Endothelial cell of umbilical vein (primary cell): ENCODE measurements around the gene SPAG16. TPM values are rescaled to one million over a fixed set of nuclear protein-coding genes. Genes with fewer than 3 reads are reported as not detected.

ENCODE experiments used
- BruUV-seq: library from RNA; stranded (reverse); fragments of 400-500 nt; replicated peaks from 2 replicates; lab custom pipeline; 2021; lab: Mats Ljungman, UMichigan
- CTCF ChIA-PET: fragments of 300-600, 350-600 bp; sonication (Branson Sonifier 250); formaldehyde crosslinking; loops from one replicate; lab custom pipeline; 2021; ENCODE audit warnings: antibody characterized with exemption, inconsistent platforms; lab: Charles Lee
- POLR2A ChIA-PET: fragments of 300-600, 350-600 bp; sonication (Branson Sonifier 250); formaldehyde crosslinking; loops from one replicate; lab custom pipeline; 2021; ENCODE audit warnings: antibody characterized with exemption, inconsistent platforms; lab: Charles Lee
- DNase-seq: peaks from one replicate; pipeline ENCODE4 v3.0.0-alpha.2; 2011; ENCODE audit warnings: low read depth, low spot score
- FAIRE-seq: peaks from 2 replicates; lab custom pipeline; 2011; peaks lifted over from hg19 to GRCh38; lab: Jason Lieb, UNC
- H2AFZ ChIP-seq: 2 replicates; pipeline ENCODE4 v1.6.0; 2012; ENCODE audit warnings: low read depth, low read length, control low read depth, inconsistent platforms
- H3K27ac ChIP-seq: 2 replicates; pipeline ENCODE4 v1.5.1; 2011; ENCODE audit warnings: low read depth, mild to moderate bottlenecking, control low read depth, low read length, moderate library complexity; ENCODE audit not compliant: insufficient read depth
- H3K27me3 ChIP-seq, 2 experiments: 2 replicates each; pipeline versions ENCODE4 v1.6.0 to v1.6.1; 2011; ENCODE audit warnings: low read length in 2 of 2, mixed read lengths in 1 of 2; ENCODE audit not compliant: control insufficient read depth in 2 of 2, insufficient read depth in 2 of 2
- H3K36me3 ChIP-seq, 2 experiments: 2 replicates in 1 of 2; 3 replicates in 1 of 2; pipeline ENCODE4 v1.5.1; 2011; ENCODE audit warnings: low read length in 2 of 2, mild to moderate bottlenecking in 1 of 2, moderate library complexity in 1 of 2; ENCODE audit not compliant: control insufficient read depth in 2 of 2, insufficient read depth in 2 of 2; ENCODE audit errors: extremely low read depth in 1 of 2
- H3K4me1 ChIP-seq: 3 replicates; pipeline ENCODE4 v1.5.1; 2011; ENCODE audit warnings: mild to moderate bottlenecking, low read length; ENCODE audit not compliant: control insufficient read depth, insufficient read depth; ENCODE audit errors: extremely low read depth
- H3K4me2 ChIP-seq: 2 replicates; pipeline ENCODE4 v1.6.1; 2011; ENCODE audit warnings: low read length, control low read depth, mixed read lengths; ENCODE audit not compliant: insufficient read depth
- H3K4me3 ChIP-seq, 3 experiments: fragments of 200-600 bp in 1 of 3; sonication (generic), shearing (Covaris generic) in 1 of 3; replicated peaks in 1 of 3; 2 replicates each; pipeline ENCODE4 v1.5.1; 2011 to 2016; ENCODE audit warnings: control low read depth in 3 of 3, low read length in 3 of 3, mild to moderate bottlenecking in 2 of 3, inconsistent platforms in 1 of 3, low read depth in 1 of 3, moderate library complexity in 1 of 3; ENCODE audit not compliant: insufficient read depth in 1 of 3
- H3K79me2 ChIP-seq: 2 replicates; pipeline ENCODE4 v1.6.0; 2012; ENCODE audit warnings: low read length, inconsistent platforms; ENCODE audit not compliant: control insufficient read depth, insufficient read depth
- H3K9ac ChIP-seq: replicated peaks from 2 replicates; pipeline ENCODE3; 2011; ENCODE audit warnings: low read length, control low read depth; ENCODE audit not compliant: insufficient read depth; ENCODE audit errors: extremely low read depth
- H3K9me1 ChIP-seq: replicated peaks from 3 replicates; pipeline ENCODE4 v1.6.0; 2011; ENCODE audit warnings: mild to moderate bottlenecking, low read length; ENCODE audit not compliant: control insufficient read depth, insufficient read depth; ENCODE audit errors: extremely low read depth
- H3K9me3 ChIP-seq: replicated peaks from 2 replicates; pipeline ENCODE4 v1.5.1; 2012; ENCODE audit warnings: low read length, inconsistent platforms; ENCODE audit not compliant: control insufficient read depth, insufficient read depth
- H4K20me1 ChIP-seq: replicated peaks from 2 replicates; pipeline ENCODE3; 2011; ENCODE audit warnings: mild to moderate bottlenecking, low read length; ENCODE audit not compliant: control insufficient read depth, insufficient read depth; ENCODE audit errors: extremely low read depth
- EZH2 ChIP-seq: IDR thresholded peaks from 2 replicates; pipeline ENCODE4 v1.6.1; 2012; ENCODE audit warnings: borderline replicate concordance, low read depth, mild to moderate bottlenecking, moderate library complexity, low read length, inconsistent platforms; ENCODE audit not compliant: severe bottlenecking
- FOS ChIP-seq: IDR thresholded peaks from 2 replicates; pipeline ENCODE4 v1.6.1; 2011; ENCODE audit warnings: mild to moderate bottlenecking, low read length, moderate library complexity, borderline replicate concordance; ENCODE audit not compliant: insufficient read depth
- GATA2 ChIP-seq: IDR thresholded peaks from 2 replicates; pipeline ENCODE4 v1.7.0; 2011; ENCODE audit warnings: low read depth, mild to moderate bottlenecking, moderate library complexity, mixed read lengths, low read length; ENCODE audit not compliant: insufficient read length, insufficient read depth
- JUN ChIP-seq: IDR thresholded peaks from 2 replicates; pipeline ENCODE4 v1.6.1; 2011; ENCODE audit warnings: borderline replicate concordance, low read depth; ENCODE audit not compliant: insufficient read length, insufficient read depth
- MYC ChIP-seq: IDR thresholded peaks from one replicate; pipeline ENCODE4 v1.6.1; 2011; ENCODE audit warnings: mild to moderate bottlenecking, low read depth, low read length
- POLR2A ChIP-seq: IDR thresholded peaks from 2 replicates; pipeline ENCODE4 v1.6.1; 2012; ENCODE audit warnings: low read depth, mild to moderate bottlenecking, control low read depth, low read length
- POLR2AphosphoS5 ChIP-seq: IDR thresholded peaks from 2 replicates; pipeline ENCODE4 v1.6.1; 2012; ENCODE audit warnings: low read depth, mild to moderate bottlenecking, control low read depth, low read length, moderate library complexity; ENCODE audit not compliant: insufficient read depth
- dilution Hi-C: fragments of 300-500 bp; cut with MboI; formaldehyde crosslinking; loops from one replicate; pipeline ENCODE4 v1.15.0; 2019; ENCODE audit warnings: low sequenced_read_pairs; ENCODE audit not compliant: extremely low pct_ligation_motif_present
- intact Hi-C: fragments of 100-400 bp; cut with micrococcal nuclease; formaldehyde crosslinking; loops from one replicate; pipeline ENCODE4 v1.10.0; 2022
- polyA plus RNA-seq, 4 experiments: library from polyadenylated mRNA; depleted of rRNA in 3 of 4; stranded (reverse) in 3 of 4; unstranded in 1 of 4; fragments of >200 nt; gene quantifications; 2 replicates each; pipeline versions ENCODE4 v1.2.1 to v1.2.3, GENCODE V29; 2011 to 2012; ENCODE audit warnings: missing spikeins in 1 of 4
- total RNA-seq: library from RNA; stranded (reverse); gene quantifications from 2 replicates; pipeline ENCODE4 v1.2.3, GENCODE V29; 2021
- TF ChIP-seq, protein P1 (sequence below): IDR thresholded peaks from 2 replicates; pipeline ENCODE4 v1.6.1; 2011; ENCODE audit not compliant: insufficient read depth, insufficient read length
- TF ChIP-seq, protein P2 (sequence below), 2 donors: IDR thresholded peaks; 1 replicate in 1 of 2; 2 replicates in 1 of 2; pipeline ENCODE4 v1.5.1; 2011; ENCODE audit warnings: low read length in 2 of 2, mild to moderate bottlenecking in 2 of 2, moderate library complexity in 2 of 2, control low read depth in 1 of 2, inconsistent platforms in 1 of 2, low read depth in 1 of 2; ENCODE audit not compliant: insufficient read depth in 1 of 2; ENCODE audit errors: extremely low read depth in 1 of 2

SPAG16 gene
- total and polyA plus RNA-seq, 2 donors (not counting 3 experiments of a cell fraction or from before 2014, with no cell fraction given) = 4.0 to 7.7 TPM

DNA sequence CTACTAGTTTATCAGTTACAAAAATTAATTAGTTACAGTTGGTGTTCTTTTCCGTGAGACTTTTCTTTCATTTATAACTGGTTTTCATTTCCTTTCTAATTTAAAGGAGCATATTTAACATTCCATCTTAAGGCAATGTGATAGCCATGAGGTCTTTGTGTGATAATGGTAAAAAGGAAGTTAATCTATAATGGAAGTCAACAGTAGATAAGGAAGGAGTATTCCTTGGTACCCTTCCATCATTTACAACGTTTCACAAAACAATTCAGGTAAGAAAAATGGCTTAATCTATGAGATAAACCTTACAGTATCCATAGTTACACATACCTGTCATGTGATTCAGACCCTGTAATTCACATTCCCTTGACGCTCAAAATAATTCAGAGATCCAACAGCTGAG lies 601.2 kb downstream of the SPAG16 start:
- Histone ChIP-seq H3K27ac (no peak overlapping the region), H3K4me3 (no peak overlapping the region), H3K36me3 (no peaks in the 10 kb centered on the region), H3K4me1 (no peaks in the 10 kb centered on the region), H3K9ac (no peak overlapping the region), H3K4me2 (no peak overlapping the region), H3K79me2 (no peaks in the 10 kb centered on the region), H3K27me3 (no peaks in the 10 kb centered on the region), H3K9me1 (no peaks in the 10 kb centered on the region), H2AFZ (no peak overlapping the region), H3K9me3 (no peaks in the 10 kb centered on the region), H4K20me1 (no peaks in the 10 kb centered on the region)
- no peak for TF ChIP-seq EZH2
- intact Hi-C loops (no loop called here), dilution Hi-C loops (no loop called here)
- DNase-seq (no peak), FAIRE-seq (no peak)
- ChIA-PET CTCF (no interaction called here), POLR2A (no interaction called here)
- no TSS peak for BruUV-seq

GRCh38 chr2:213914510-213914909 lies 630.2 kb downstream of the SPAG16 start:
- Histone ChIP-seq H4K20me1 (no peaks in the 10 kb centered on the region), H3K9me3 (no peaks in the 10 kb centered on the region), H3K4me2 (no peak overlapping the region), H3K36me3 (no peaks in the 10 kb centered on the region), H3K27ac (no peak overlapping the region), H3K9ac (no peak overlapping the region), H3K4me1 (no peaks in the 10 kb centered on the region), H3K27me3 (no peaks in the 10 kb centered on the region), H2AFZ (no peak overlapping the region), H3K4me3 (no peak overlapping the region), H3K79me2 (no peaks in the 10 kb centered on the region), H3K9me1 (no peaks in the 10 kb centered on the region)
- no TSS peak for BruUV-seq
- no peak for TF ChIP-seq MYC
- TF ChIP-seq, protein P1, sequence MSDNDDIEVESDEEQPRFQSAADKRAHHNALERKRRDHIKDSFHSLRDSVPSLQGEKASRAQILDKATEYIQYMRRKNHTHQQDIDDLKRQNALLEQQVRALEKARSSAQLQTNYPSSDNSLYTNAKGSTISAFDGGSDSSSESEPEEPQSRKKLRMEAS = no peak
- TF ChIP-seq POLR2A = no peak
- no peak for TF ChIP-seq GATA2
- TF ChIP-seq EZH2 = no peak
- TF ChIP-seq, protein P2, sequence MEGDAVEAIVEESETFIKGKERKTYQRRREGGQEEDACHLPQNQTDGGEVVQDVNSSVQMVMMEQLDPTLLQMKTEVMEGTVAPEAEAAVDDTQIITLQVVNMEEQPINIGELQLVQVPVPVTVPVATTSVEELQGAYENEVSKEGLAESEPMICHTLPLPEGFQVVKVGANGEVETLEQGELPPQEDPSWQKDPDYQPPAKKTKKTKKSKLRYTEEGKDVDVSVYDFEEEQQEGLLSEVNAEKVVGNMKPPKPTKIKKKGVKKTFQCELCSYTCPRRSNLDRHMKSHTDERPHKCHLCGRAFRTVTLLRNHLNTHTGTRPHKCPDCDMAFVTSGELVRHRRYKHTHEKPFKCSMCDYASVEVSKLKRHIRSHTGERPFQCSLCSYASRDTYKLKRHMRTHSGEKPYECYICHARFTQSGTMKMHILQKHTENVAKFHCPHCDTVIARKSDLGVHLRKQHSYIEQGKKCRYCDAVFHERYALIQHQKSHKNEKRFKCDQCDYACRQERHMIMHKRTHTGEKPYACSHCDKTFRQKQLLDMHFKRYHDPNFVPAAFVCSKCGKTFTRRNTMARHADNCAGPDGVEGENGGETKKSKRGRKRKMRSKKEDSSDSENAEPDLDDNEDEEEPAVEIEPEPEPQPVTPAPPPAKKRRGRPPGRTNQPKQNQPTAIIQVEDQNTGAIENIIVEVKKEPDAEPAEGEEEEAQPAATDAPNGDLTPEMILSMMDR (IDR thresholded peaks at IDR 0.05; ENCODE audit: extremely low read depth in 1 of 2, insufficient read depth in 1 of 2, low read depth in 1 of 2, low read length in 2 of 2) = no peak
- TF ChIP-seq POLR2AphosphoS5 = no peak
- TF ChIP-seq FOS = no peak
- no peak for TF ChIP-seq JUN
- dilution Hi-C loops = no loop called here
- POLR2A ChIA-PET = no interaction called here
- FAIRE-seq (no peak), DNase-seq (no peak)
- CTCF ChIA-PET = no interaction called here
- intact Hi-C loops = no loop called here
